HG03064 (cell line): ENCODE results near the gene CITED2.

Experiments used
- ATAC-seq: cut with Tn5 transposase; IDR thresholded peaks from one replicate; pipeline ENCODE4 v1.9.1; 2021; ENCODE audit warnings: low read depth; ENCODE audit not compliant: unreplicated experiment

The CITED2 gene

GRCh38 chr6:139335447-139336210 lies 38.8 kb downstream of the CITED2 start:
- no peak for ATAC-seq

GRCh38 chr6:139334806-139335446 lies 39.5 kb downstream of the CITED2 start:
- no peak for ATAC-seq

DNA sequence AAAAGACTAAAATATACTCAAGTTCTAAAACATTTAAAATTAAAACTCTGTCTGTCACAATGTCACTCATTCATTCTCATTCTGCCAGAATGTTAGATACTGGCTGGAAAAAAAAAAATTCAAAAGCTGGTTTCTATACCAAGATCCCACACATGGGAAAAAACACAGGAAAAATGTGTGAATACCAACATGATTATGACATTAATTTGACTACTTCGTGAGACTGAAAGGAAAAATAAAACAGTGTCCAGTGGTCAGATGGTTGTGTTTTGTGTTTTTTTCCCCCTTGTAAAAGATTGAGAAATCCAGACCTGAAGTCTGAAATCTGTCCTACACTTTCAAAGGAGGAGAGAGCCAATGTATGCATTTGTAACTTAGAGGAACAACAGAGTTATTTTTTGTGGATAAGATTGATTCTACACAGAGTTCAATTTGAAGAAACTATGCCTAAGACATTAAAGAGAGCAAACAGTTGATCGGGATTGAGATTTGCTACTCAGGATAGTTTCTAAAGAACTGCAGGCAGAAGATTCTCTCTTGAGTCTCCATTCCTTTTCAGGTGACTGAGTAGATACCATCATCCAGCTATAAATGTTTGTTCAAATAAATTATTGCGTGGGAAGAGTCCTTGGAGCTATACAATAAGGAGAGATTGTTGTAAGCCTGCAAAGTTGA lies 43.5 kb downstream of the CITED2 start:
- no peak for ATAC-seq

DNA sequence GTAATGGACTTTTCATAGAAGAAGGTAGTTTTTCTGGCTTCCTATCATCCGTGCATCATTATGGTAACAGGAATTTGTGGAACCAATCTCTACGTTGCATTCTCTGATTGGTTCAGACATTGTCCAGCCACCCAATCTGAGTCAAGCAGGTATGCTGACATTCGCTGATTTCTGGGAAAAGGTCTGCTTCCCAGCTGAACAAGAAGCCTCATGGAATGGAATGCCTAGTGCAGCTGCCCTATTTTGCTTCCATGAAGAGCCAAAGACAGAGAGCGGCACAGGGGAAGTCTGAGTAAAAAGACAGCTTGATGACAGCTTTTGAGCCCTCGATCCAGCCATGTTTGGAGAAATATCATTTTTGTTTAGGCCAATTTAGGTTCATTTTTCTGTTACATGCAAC lies 44.1 kb downstream of the CITED2 start:
- ATAC-seq: no peak

DNA sequence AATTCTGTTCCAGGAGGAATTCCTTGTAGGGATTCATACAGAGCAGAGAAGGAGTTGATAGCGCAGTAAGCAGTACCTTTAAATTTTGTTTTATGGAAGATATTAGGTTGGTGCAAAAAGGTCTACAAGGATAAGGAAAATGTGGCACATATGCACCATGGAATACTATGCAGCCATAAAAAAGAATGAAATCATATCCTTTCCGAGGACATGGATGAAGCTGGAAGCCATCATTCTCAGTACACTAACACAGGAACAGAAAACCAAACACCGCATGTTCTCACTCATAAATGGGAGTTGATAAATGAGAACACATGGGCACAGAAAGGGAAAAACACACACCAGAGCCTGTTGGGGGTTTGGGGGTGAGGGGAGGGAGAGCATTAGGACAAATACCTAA lies 45.2 kb downstream of the CITED2 start:
- no peak for ATAC-seq

DNA sequence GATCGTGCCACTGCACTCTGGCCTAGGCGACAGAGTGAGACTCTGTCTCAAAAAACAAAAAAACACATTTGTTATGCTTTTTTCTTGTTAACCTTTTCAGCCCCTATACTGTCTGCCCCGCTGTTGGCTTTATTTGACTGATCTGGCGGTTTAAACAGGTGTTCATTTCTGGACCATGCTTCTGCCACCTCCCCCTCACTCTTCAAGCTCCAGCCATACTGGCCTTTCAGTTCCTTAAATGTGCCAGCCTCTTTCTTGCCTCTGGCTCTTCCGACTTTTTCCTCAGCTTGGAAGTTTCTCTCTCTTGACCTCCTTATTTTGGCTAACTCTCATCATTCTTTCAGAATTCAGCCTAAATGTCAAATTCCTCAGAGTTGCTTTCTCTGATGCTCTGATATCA lies 47.4 kb downstream of the CITED2 start:
- ATAC-seq: peak; percentile 58

- no peak for ATAC-seq
These were observed 48.8 kb downstream of the CITED2 start for GRCh38 chr6:139325686-139326085.

DNA sequence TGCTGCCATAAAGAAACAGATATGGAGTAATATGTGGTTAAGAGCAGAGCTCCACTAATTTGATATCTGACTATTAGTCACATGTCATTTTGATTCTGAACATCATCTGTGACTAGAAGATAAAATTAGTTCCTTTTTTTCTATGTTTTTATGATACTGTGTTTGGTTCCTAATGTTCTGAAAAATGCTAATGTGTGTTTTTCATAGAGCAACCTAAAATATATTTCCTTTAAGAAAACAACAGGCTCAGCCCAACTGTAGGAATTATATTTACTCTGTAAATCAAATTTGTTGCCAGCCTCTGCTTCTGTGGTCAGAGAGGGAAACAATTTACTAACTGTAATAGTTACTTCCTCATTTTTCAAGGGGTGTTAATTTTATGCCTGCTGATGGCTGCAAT lies 49.3 kb downstream of the CITED2 start:
- no peak for ATAC-seq

GRCh38 chr6:139324301-139324555 lies 50.2 kb downstream of the CITED2 start:
- ATAC-seq: no peak

- no peak for ATAC-seq
These were observed 50.7 kb downstream of the CITED2 start for GRCh38 chr6:139323511-139324300.
